HEK293T (cell line): ENCODE data around the gene MET.

Experiments
- L3MBTL2 ChIP-seq: fragments of 450-650 bp; conservative IDR thresholded peaks from 2 replicates; pipeline ENCODE4 v1.6.1; 2016; ENCODE audit warnings: mild to moderate bottlenecking
- TARDBP ChIP-seq: fragments of 450-650 bp; IDR thresholded peaks from 2 replicates; pipeline ENCODE4 v1.6.1; 2016

DNA sequence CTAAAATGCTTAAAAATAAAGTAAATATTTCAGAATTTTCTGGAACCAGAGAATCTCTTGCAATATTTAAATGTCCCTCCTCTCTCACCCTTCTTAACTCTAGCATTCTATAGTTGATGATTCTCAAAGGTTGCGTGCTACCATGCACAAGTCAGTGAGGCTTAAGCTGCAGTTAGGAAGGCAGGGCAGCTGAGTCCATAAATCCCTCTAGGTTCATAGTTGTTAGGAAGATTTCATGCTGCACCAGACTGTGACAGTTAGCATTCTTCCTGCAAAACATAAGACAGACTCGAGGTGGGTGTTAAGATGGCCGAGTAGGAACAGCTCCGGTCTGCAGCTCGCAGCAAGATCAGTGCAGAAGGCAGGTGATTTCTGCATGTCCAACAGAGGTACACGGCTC, 70.6 kb downstream of the MET start:
- TF ChIP-seq TARDBP = no peak
- no peak for TF ChIP-seq L3MBTL2
